Thyroid gland (tissue), 4 donors: ENCODE results near the gene STXBP5L. TPM values are rescaled to one million over a fixed set of nuclear protein-coding genes. Genes with fewer than 3 reads are reported as not detected.

Experiments used
- DNase-seq, 2 donors: peaks; one replicate each; pipeline ENCODE4 v3.0.0-alpha.2; 2019
- H3K27ac ChIP-seq, 3 donors: fragments of 200-600 bp; sonication (generic); 1 replicate in 2 of 3; 2 replicates in 1 of 3; pipeline ENCODE4 v1.5.1; 2016 to 2019; ENCODE audit warnings: mild to moderate bottlenecking in 1 of 3, moderate library complexity in 1 of 3
- H3K27me3 ChIP-seq: fragments of 200-600 bp; sonication (generic); one replicate; pipeline ENCODE4 v1.5.1; 2019
- H3K36me3 ChIP-seq, 2 donors: fragments of 200-600 bp; sonication (generic); one replicate each; pipeline ENCODE4 v1.5.1; 2016 to 2019
- H3K4me1 ChIP-seq, 2 donors: fragments of 200-600 bp; sonication (generic); one replicate each; pipeline ENCODE4 v1.5.1; 2017 to 2019
- H3K4me3 ChIP-seq, 3 donors: fragments of 200-600 bp; sonication (generic); replicated peaks in 1 of 3; 1 replicate in 2 of 3; 2 replicates in 1 of 3; pipeline ENCODE4 v1.5.1; 2016; ENCODE audit warnings: mild to moderate bottlenecking in 1 of 3
- H3K9me3 ChIP-seq: fragments of 200-600 bp; sonication (generic); one replicate; pipeline ENCODE4 v1.5.1; 2017
- CTCF ChIP-seq, 6 experiments: fragments of 200-600 bp in 3 of 6; fragments of 450-650 bp in 3 of 6; sonication (generic) in 3 of 6; IDR thresholded peaks; one replicate each; pipeline ENCODE4 v1.5.1; 2016 to 2019; ENCODE audit warnings: antibody characterized with exemption in 6 of 6, mild to moderate bottlenecking in 2 of 6, inconsistent platforms in 1 of 6, moderate library complexity in 1 of 6
- POLR2A ChIP-seq, 2 donors: fragments of 450-650 bp; IDR thresholded peaks; one replicate each; pipeline ENCODE4 v1.6.1; 2017; ENCODE audit warnings: antibody characterized with exemption in 2 of 2, mild to moderate bottlenecking in 2 of 2, moderate library complexity in 1 of 2
- WGBS, 2 donors: methylation state at CpG; one replicate each; pipeline ENCODE4 v1.1.5; 2017; 5-methylcytosine and 5-hydroxymethylcytosine counted together
- intact Hi-C: fragments of 100-400 bp; cut with DNase I; formaldehyde crosslinking; loops from one replicate; pipeline ENCODE4 v1.15.1; 2023
- microRNA-seq: library from miRNA; unstranded; fragments of <30 nt; microRNA quantifications from one replicate; pipeline ENCODE4, GENCODE V29; 2016
- small RNA-seq: library from RNA; depleted of rRNA; stranded (forward); fragments of <200 nt; gene quantifications from one replicate; pipeline ENCODE3, GENCODE V24; 2016
- total RNA-seq, 4 donors: library from RNA; depleted of rRNA; stranded (reverse); fragments of >200 nt; gene quantifications; one replicate each; pipeline ENCODE4 v1.2.3, GENCODE V29; 2016

STXBP5L gene
- total RNA-seq, 4 donors from 2014 or later: 8.9 to 24.9 (median 21.9) TPM

GRCh38 chr3:121462565-121462964 lies 554.6 kb downstream of the STXBP5L start:
- 89 to 94% methylated on average over 3 of the region's 3 CpGs for whole genome bisulfite sequencing, 2 donors
- no peaks in the 10 kb centered on the region for H3K27me3 ChIP-seq
- H3K36me3 ChIP-seq: no peaks in the 10 kb centered on the region
- H3K27ac ChIP-seq: peak overlapping the region in 1 of 3 donors; percentile 3
- H3K4me3 ChIP-seq: no peak overlapping the region
- intact Hi-C loops: no loop called here
- DNase-seq: no peak
- H3K4me1 ChIP-seq: no peaks in the 10 kb centered on the region
- H3K9me3 ChIP-seq: no peaks in the 10 kb centered on the region
- TF ChIP-seq CTCF (IDR thresholded peaks at IDR 0.05): no peak

DNA sequence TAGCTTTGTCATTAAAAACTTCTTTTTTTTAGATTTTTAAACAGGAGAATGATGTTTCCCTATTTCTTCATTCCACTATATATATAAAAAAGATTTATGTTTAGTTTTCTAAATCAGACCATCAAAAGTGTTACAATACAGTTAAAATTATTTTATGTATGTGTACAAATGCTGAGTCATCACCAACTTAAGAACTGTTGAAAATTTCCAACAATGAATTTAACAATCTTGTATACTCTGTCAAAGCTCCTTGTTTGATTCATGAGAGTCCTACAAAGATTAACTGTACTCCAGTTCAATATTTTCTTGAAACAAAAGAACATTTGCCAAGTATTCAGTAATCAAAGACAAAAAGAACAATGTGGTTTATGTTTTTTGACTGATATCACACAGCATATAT lies 555.7 kb downstream of the STXBP5L start:
- Histone ChIP-seq H3K4me3 (no peak overlapping the region), H3K4me1 (no peaks in the 10 kb centered on the region), H3K36me3 (no peaks in the 10 kb centered on the region), H3K9me3 (no peaks in the 10 kb centered on the region), H3K27ac (no peak overlapping the region), H3K27me3 (no peaks in the 10 kb centered on the region)
- intact Hi-C loops: no loop called here
- TF ChIP-seq CTCF (IDR thresholded peaks at IDR 0.05): no peak
- TF ChIP-seq POLR2A (IDR thresholded peaks at IDR 0.05): no peak
- DNase-seq: no peak

GRCh38 chr3:121467085-121467484 lies 559.1 kb downstream of the STXBP5L start:
- no peaks in the 10 kb centered on the region for H3K9me3 ChIP-seq
- 86 to 87% methylated on average over 2 of the region's 2 CpGs for WGBS, 2 donors
- intact Hi-C loops: no loop called here
- no peaks in the 10 kb centered on the region for H3K4me1 ChIP-seq
- no peaks in the 10 kb centered on the region for H3K27me3 ChIP-seq
- H3K4me3 ChIP-seq: no peak overlapping the region
- DNase-seq: no peak
- H3K27ac ChIP-seq: no peak overlapping the region
- no peak for TF ChIP-seq POLR2A (IDR thresholded peaks at IDR 0.05)
- TF ChIP-seq CTCF (IDR thresholded peaks at IDR 0.05): no peak
- no peaks in the 10 kb centered on the region for H3K36me3 ChIP-seq

DNA sequence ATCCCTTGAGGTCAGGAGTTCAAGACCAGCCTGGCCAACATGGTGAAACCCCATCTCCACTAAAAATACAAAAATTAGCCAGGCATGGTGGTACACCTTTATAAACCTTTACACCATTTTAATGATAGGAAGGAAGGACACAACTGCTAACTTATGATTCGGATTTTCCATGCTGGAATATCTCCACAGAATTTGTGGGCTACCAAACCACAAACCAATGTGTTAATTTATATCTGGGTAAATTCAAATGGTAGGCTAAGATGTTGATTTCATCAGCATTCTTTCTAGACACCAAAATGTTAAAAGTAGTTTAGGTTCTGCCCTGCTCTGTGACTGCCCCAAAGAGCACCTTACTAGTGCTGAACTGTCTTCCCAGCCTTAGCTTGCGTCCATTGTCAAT lies 565.0 kb downstream of the STXBP5L start:
- Histone ChIP-seq H3K27ac (no peak overlapping the region), H3K36me3 (no peaks in the 10 kb centered on the region), H3K9me3 (no peaks in the 10 kb centered on the region), H3K27me3 (no peaks in the 10 kb centered on the region), H3K4me3 (no peak overlapping the region), H3K4me1 (no peaks in the 10 kb centered on the region)
- WGBS, 2 donors: 95 to 96% methylated on average over 2 of the region's 2 CpGs
- TF ChIP-seq CTCF (IDR thresholded peaks at IDR 0.05) (no peak), POLR2A (IDR thresholded peaks at IDR 0.05) (no peak)
- intact Hi-C loops: no loop called here
- DNase-seq: no peak

Small RNAs within 50 kb of the gene (microRNA-seq; reads per million reads assigned to microRNA genes)
- gene MIR5682: not detected

Small RNAs within 50 kb of the gene (small RNA-seq; reads per million reads assigned to genes)
- gene MIR5682: not detected

Other genes starting within 250 kb of the STXBP5L start
- gene HGD, start 226.0 kb upstream of the STXBP5L start, total RNA-seq: 100 to 1,000 TPM in 1 of 4 donors, 10 to 100 TPM in 3; 36.8 to 136 (median 74.7) TPM
- gene RABL3, start 165.7 kb upstream of the STXBP5L start, total RNA-seq: 10 to 100 TPM; 24.3 to 59.5 (median 32.0) TPM
- gene GTF2E1, start 165.5 kb upstream of the STXBP5L start, total RNA-seq: 10 to 100 TPM; 11.3 to 25.5 (median 17.2) TPM